ENCODE measurements around the gene JAZF1. TPM values are rescaled to one million over a fixed set of nuclear protein-coding genes. Genes with fewer than 3 reads are reported as not detected.

JAZF1 gene
- total and polyA plus RNA-seq, 2 of the 4 experiments (the other 2 are of a cell fraction) = 8.4 to 10.5 TPM

DNA sequence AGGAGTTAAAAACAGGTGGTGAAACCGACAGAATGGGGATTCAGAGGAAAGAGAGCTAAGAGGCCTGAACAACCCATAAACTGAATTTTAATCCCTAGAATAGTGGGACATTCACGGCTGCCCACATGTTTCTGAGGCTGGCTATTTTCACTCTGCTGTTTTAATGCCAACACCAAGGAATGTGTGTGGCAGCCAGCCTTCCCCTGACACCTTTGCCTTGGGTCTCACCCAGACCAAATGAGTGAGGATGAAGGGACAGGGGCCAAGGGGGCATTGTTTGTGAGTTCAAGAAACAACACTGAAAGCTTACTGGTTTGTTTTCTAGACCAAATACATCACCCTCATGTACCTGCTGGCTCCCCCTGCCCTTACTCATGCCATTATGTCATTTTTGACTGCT, 164.3 kb downstream of the JAZF1 start:
- peaks cover 6% of the 10 kb centered on the region for H3K9me1 ChIP-seq (ENCODE audit: insufficient read depth, low read length)
- peaks cover 14% of the 10 kb centered on the region for H3K4me1 ChIP-seq (ENCODE audit: control insufficient read depth, insufficient read depth, low read length)
- no peak overlapping the region for H3K27ac ChIP-seq (ENCODE audit: insufficient read depth, low read length)
- no peak overlapping the region for H2AK5ac ChIP-seq (ENCODE audit: low read depth, low read length)
- no peak overlapping the region for H2AK9ac ChIP-seq (replicated peaks; ENCODE audit: low read depth, low read length, poor library complexity)
- dilution Hi-C loops (cut with HindIII; ENCODE audit: low sequenced_read_pairs, unreplicated experiment) (no loop called here), intact Hi-C loops (cut with micrococcal nuclease) (no loop called here), in situ Hi-C loops (cut with MboI; ENCODE audit: low sequenced_read_pairs) (loop anchor here (25.0 kb wide), 1 partner anchor 229 kb away; no protein-coding TSS in a partner anchor)
- no peaks in the 10 kb centered on the region for H3K27me3 ChIP-seq (ENCODE audit: control insufficient read depth, insufficient read depth, low read length)
- no peak overlapping the region for H4K5ac ChIP-seq (ENCODE audit: low read depth, low read length)
- H2BK15ac ChIP-seq (ENCODE audit: low read depth, low read length) = no peak overlapping the region
- no peak overlapping the region for H3K18ac ChIP-seq (ENCODE audit: low read depth, low read length)
- H3K4me3 ChIP-seq (ENCODE audit: insufficient read depth, low read depth, low read length) = no peak overlapping the region
- no peaks in the 10 kb centered on the region for H3K9me3 ChIP-seq (ENCODE audit: control insufficient read depth, insufficient read depth, low read length)
- H3K4me2 ChIP-seq (ENCODE audit: low read depth, low read length) = no peak overlapping the region
- ATAC-seq (ENCODE audit: low read depth) (no peak), DNase-seq (no peak)
- H3K4ac ChIP-seq (ENCODE audit: low read depth, low read length) = no peak overlapping the region
- H2BK5ac ChIP-seq (ENCODE audit: low read depth, low read length, poor library complexity, severe bottlenecking) = no peak overlapping the region
- H3K56ac ChIP-seq (ENCODE audit: extremely low read depth, insufficient read depth, low read length) = no peak overlapping the region
- no peak overlapping the region for H4K91ac ChIP-seq (ENCODE audit: insufficient read depth, low read depth, low read length)
- peaks cover 23% of the 10 kb centered on the region; the same call in 1 of the 2 replicates for H4K20me1 ChIP-seq (ENCODE audit: insufficient read depth, low read length)
- no peak for TF ChIP-seq RAD21 (IDR thresholded peaks at IDR 0.05; ENCODE audit: low read length)
- no peak for TF ChIP-seq MXI1 (IDR thresholded peaks at IDR 0.05; ENCODE audit: borderline replicate concordance, low read depth, low read length)
- TF ChIP-seq POLR2A (IDR thresholded peaks at IDR 0.05; ENCODE audit: low read depth, low read length) = no peak
- TF ChIP-seq USF2 (IDR thresholded peaks at IDR 0.05; ENCODE audit: low read depth, low read length) = no peak
- TF ChIP-seq RFX5 (IDR thresholded peaks at IDR 0.05; ENCODE audit: low read depth, low read length) = no peak
- TF ChIP-seq, protein P1, sequence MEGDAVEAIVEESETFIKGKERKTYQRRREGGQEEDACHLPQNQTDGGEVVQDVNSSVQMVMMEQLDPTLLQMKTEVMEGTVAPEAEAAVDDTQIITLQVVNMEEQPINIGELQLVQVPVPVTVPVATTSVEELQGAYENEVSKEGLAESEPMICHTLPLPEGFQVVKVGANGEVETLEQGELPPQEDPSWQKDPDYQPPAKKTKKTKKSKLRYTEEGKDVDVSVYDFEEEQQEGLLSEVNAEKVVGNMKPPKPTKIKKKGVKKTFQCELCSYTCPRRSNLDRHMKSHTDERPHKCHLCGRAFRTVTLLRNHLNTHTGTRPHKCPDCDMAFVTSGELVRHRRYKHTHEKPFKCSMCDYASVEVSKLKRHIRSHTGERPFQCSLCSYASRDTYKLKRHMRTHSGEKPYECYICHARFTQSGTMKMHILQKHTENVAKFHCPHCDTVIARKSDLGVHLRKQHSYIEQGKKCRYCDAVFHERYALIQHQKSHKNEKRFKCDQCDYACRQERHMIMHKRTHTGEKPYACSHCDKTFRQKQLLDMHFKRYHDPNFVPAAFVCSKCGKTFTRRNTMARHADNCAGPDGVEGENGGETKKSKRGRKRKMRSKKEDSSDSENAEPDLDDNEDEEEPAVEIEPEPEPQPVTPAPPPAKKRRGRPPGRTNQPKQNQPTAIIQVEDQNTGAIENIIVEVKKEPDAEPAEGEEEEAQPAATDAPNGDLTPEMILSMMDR (conservative IDR thresholded peaks at IDR 0.05; ENCODE audit: low read depth, low read length) = no peak
- no peak for TF ChIP-seq MAZ (IDR thresholded peaks at IDR 0.05; ENCODE audit: borderline replicate concordance, low read depth, low read length)
- TF ChIP-seq FOS (IDR thresholded peaks at IDR 0.05; ENCODE audit: low read depth, low read length) = no peak
- no peak for TF ChIP-seq RCOR1 (IDR thresholded peaks at IDR 0.05; ENCODE audit: insufficient replicate concordance, low read length)
- TF ChIP-seq CEBPB (IDR thresholded peaks at IDR 0.05; ENCODE audit: low read depth, low read length) = no peak
- TF ChIP-seq SMC3 (IDR thresholded peaks at IDR 0.05; ENCODE audit: low read depth, low read length) = no peak
- TF ChIP-seq CHD1 (IDR thresholded peaks at IDR 0.05; ENCODE audit: low read depth, low read length) = no peak
- no peak for TF ChIP-seq BHLHE40 (IDR thresholded peaks at IDR 0.05; ENCODE audit: low read depth, low read length)
- no peak for TF ChIP-seq MAFK (IDR thresholded peaks at IDR 0.05; ENCODE audit: low read depth, low read length)
- no peak for TF ChIP-seq ELK1 (IDR thresholded peaks at IDR 0.05; ENCODE audit: borderline replicate concordance, low read depth, low read length)
- no peak for TF ChIP-seq NFE2L2 (IDR thresholded peaks at IDR 0.05; ENCODE audit: low read depth, low read length)
- H3K9ac ChIP-seq (ENCODE audit: low read depth, low read length) = no peak overlapping the region
- no peak overlapping the region for H3K14ac ChIP-seq (replicated peaks; ENCODE audit: low read depth, low read length)
- WGBS, 2 experiments (ENCODE audit: extremely low coverage in 2 of 2, insufficient read length in 1 of 2) = no CpG with 5 or more reads among the region's 2 CpGs
- CTCF ChIA-PET = no interaction called here
- no peak overlapping the region for H2AFZ ChIP-seq (replicated peaks; ENCODE audit: low read length, poor library complexity)
- no peak overlapping the region for H3K23ac ChIP-seq (ENCODE audit: low read depth, low read length)
- no peak overlapping the region for H2BK20ac ChIP-seq (ENCODE audit: low read depth, low read length)
- no TSS peak for BruUV-seq (replicated peaks)
- H3K36me3 ChIP-seq (ENCODE audit: control insufficient read depth, insufficient read depth, low read length) = 0 out of 2 replicates have a peak, but pooled peaks cover 2% of the 10 kb centered on the region
- no peak overlapping the region for H2BK120ac ChIP-seq (ENCODE audit: low read depth, low read length)
- POLR2A ChIA-PET (ENCODE audit: unreplicated experiment) = no interaction called here
- H3K79me1 ChIP-seq (ENCODE audit: low read depth in 1 of 2, low read length in 2 of 2) = peaks cover 13 to 60% of the 10 kb centered on the region in 2 experiments
- no peak overlapping the region for H4K8ac ChIP-seq (ENCODE audit: low read depth in 2 of 2, low read length in 2 of 2)

All from IMR-90 (cell line).